Uterus (tissue), 4 donors: ENCODE data around the gene GLIS1. TPM values are rescaled to one million over a fixed set of nuclear protein-coding genes. Genes with fewer than 3 reads are reported as not detected.
A peak's percentile ranks its signal among the peaks of the same experiment; 100 is the strongest.

Experiments used
- DNase-seq, 2 donors: peaks; one replicate each; pipeline ENCODE4 v3.0.0-alpha.2; 2019 to 2020
- H3K27ac ChIP-seq, 2 donors: fragments of 200-600 bp; sonication (generic); 1 replicate in 1 of 2; 2 replicates in 1 of 2; pipeline ENCODE4 v1.5.1; 2016 to 2018
- H3K27me3 ChIP-seq, 2 donors: fragments of 200-600 bp; sonication (generic); one replicate each; pipeline ENCODE4 v1.5.1; 2018 to 2019; ENCODE audit warnings: control low read depth in 1 of 2
- H3K36me3 ChIP-seq, 2 donors: fragments of 200-600 bp; sonication (generic); one replicate each; pipeline ENCODE4 v1.5.1; 2019; ENCODE audit warnings: control low read depth in 1 of 2
- H3K4me1 ChIP-seq, 2 donors: fragments of 200-600 bp; sonication (generic); one replicate each; pipeline ENCODE4 v1.5.1; 2018 to 2019; ENCODE audit warnings: control low read depth in 1 of 2
- H3K4me3 ChIP-seq, 2 donors: fragments of 200-600 bp; sonication (generic); 1 replicate in 1 of 2; 2 replicates in 1 of 2; pipeline ENCODE4 v1.5.1; 2018 to 2019; ENCODE audit warnings: mild to moderate bottlenecking in 1 of 2
- H3K9me3 ChIP-seq, 2 donors: fragments of 200-600 bp; sonication (generic); one replicate each; pipeline ENCODE4 v1.5.1; 2019; ENCODE audit warnings: control low read depth in 1 of 2
- CTCF ChIP-seq, 4 experiments: fragments of 200-600 bp in 2 of 4; fragments of 450-650 bp in 2 of 4; sonication (generic) in 2 of 4; IDR thresholded peaks; one replicate each; pipeline ENCODE4 v1.5.1; 2016 to 2019; ENCODE audit warnings: antibody characterized with exemption in 4 of 4, mild to moderate bottlenecking in 2 of 4, moderate library complexity in 1 of 4
- POLR2A ChIP-seq, 2 donors: fragments of 450-650 bp; IDR thresholded peaks; one replicate each; pipeline ENCODE4 v1.6.1; 2016; ENCODE audit warnings: antibody characterized with exemption in 2 of 2, mild to moderate bottlenecking in 1 of 2, moderate library complexity in 1 of 2
- intact Hi-C: fragments of 100-400 bp; cut with DNase I; formaldehyde crosslinking; loops from one replicate; pipeline ENCODE4 v1.15.1; 2023; ENCODE audit warnings: low total_unique reads
- total RNA-seq, 4 donors: library from RNA; depleted of rRNA in 3 of 4; stranded (reverse); fragments of >200 nt in 3 of 4; gene quantifications; one replicate each; pipeline versions ENCODE4 v1.1.0 to v1.2.4, GENCODE V29; 2014 to 2023
- donor health status: DM: yes; HTN: yes; CAD: no.

Gene GLIS1
- total RNA-seq, 4 donors from 2014 or later: 0.21 to 1.0 TPM; not detected in 2

GRCh38 chr1:53615101-53615500 lies 123.9 kb downstream of the GLIS1 start:
- Histone ChIP-seq H3K4me1 (no peaks in the 10 kb centered on the region), H3K27ac (no peak overlapping the region), H3K4me3 (no peak overlapping the region), H3K9me3 (peaks cover 0 to 11% of the 10 kb centered on the region in 2 donors), H3K36me3 (no peaks in the 10 kb centered on the region), H3K27me3 (no peaks in the 10 kb centered on the region)
- intact Hi-C loops: no loop called here
- DNase-seq: peak in 1 of 2 donors; percentile 1
- TF ChIP-seq CTCF (IDR thresholded peaks at IDR 0.05) (no peak), POLR2A (IDR thresholded peaks at IDR 0.05) (no peak)

DNA sequence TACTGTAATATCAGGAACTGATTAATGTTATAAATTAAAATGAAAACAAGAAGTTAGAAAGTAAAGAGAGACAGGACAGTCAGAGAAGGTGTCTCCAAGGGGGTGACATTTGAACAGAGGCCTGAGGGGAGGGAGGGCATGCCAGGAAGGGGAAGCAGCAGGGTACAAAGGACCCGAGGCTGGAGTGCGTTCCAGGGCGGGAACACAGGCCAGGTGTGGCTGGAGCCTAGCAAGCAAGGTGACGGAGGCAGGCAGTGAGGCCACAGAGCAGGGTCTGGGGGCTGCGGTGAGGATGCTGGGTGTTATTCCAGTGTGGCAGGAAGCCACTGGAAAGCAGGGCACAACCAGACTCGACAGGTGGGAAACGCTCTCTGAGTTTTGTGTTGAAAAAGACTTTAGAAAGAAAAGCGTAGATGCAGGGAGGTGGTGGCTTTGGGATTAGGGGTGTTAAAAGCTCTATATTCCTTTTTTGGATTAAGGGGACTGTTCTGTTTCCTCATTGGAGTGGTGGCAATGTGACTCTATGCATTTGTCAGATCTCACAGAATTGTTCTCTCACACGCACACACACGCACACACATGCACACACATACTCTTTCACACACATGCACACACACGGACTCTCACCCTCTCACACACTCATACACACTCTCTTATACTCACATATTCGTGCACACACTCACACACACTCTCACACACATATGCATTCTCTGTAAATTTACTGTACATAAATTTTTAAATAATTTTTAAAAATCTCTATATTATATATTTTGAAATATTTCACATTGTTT lies 124.5 kb downstream of the GLIS1 start:
- peaks cover 0 to 11% of the 10 kb centered on the region in 2 donors for H3K9me3 ChIP-seq
- TF ChIP-seq POLR2A (IDR thresholded peaks at IDR 0.05) (no peak), CTCF (IDR thresholded peaks at IDR 0.05) (no peak)
- peak in 1 of 2 donors; percentile 3 for DNase-seq
- H3K4me3 ChIP-seq: no peak overlapping the region
- no peaks in the 10 kb centered on the region for H3K36me3 ChIP-seq
- H3K4me1 ChIP-seq: no peaks in the 10 kb centered on the region
- H3K27ac ChIP-seq: no peak overlapping the region
- intact Hi-C loops: no loop called here
- no peaks in the 10 kb centered on the region for H3K27me3 ChIP-seq

DNA sequence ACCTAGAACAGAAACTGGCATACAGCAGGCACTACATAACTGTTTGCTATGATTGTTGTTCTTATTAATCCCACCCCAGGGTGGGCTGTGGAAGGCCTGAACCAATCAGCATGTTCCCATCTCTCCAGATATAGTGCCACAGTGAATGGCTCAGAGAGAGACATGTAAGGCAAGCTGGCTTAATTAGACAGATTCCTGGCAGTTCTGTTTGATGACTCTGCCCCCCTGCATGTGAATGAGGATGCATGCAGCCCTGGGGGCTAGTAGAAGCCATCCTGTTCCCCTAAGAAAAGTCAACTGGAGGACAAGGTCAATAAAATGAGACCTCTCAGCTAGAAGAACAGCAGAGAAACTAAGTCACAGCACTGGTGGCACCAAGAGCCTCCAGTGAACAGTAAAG lies 130.3 kb downstream of the GLIS1 start:
- Histone ChIP-seq H3K9me3 (peaks cover 0 to 11% of the 10 kb centered on the region in 2 donors), H3K4me3 (no peak overlapping the region), H3K4me1 (no peaks in the 10 kb centered on the region), H3K36me3 (no peaks in the 10 kb centered on the region), H3K27ac (no peak overlapping the region), H3K27me3 (no peaks in the 10 kb centered on the region)
- intact Hi-C loops: no loop called here
- TF ChIP-seq POLR2A (IDR thresholded peaks at IDR 0.05) (no peak), CTCF (IDR thresholded peaks at IDR 0.05) (no peak)
- peak in 1 of 2 donors; percentile 0 for DNase-seq

- Histone ChIP-seq H3K36me3 (no peaks in the 10 kb centered on the region), H3K4me3 (no peak overlapping the region), H3K4me1 (no peaks in the 10 kb centered on the region), H3K27me3 (no peaks in the 10 kb centered on the region), H3K27ac (no peak overlapping the region), H3K9me3 (peaks cover 0 to 11% of the 10 kb centered on the region in 2 donors)
- DNase-seq: peak in 1 of 2 donors; percentile 1
- TF ChIP-seq CTCF (IDR thresholded peaks at IDR 0.05): no peak
- TF ChIP-seq POLR2A (IDR thresholded peaks at IDR 0.05): no peak
- intact Hi-C loops: no loop called here
Measured at GRCh38 chr1:53608071-53608470, 130.9 kb downstream of the GLIS1 start.

GRCh38 chr1:53606651-53607051 lies 132.3 kb downstream of the GLIS1 start:
- DNase-seq: peak in 1 of 2 donors; percentile 3
- Histone ChIP-seq H3K27ac (no peak overlapping the region), H3K4me1 (no peaks in the 10 kb centered on the region), H3K9me3 (peaks cover 0 to 11% of the 10 kb centered on the region in 2 donors), H3K36me3 (no peaks in the 10 kb centered on the region), H3K4me3 (no peak overlapping the region), H3K27me3 (no peaks in the 10 kb centered on the region)
- intact Hi-C loops: no loop called here
- TF ChIP-seq CTCF (IDR thresholded peaks at IDR 0.05): no peak
- TF ChIP-seq POLR2A (IDR thresholded peaks at IDR 0.05): no peak
